ENCODE results near the gene KCNJ16.

Gene KCNJ16

GRCh38 chr17:70123193-70123592, 48.2 kb downstream of the KCNJ16 start:
- no peak for DNase-seq (ENCODE audit: low spot score)
- in situ Hi-C loops (cut with MboI; ENCODE audit: low sequenced_read_pairs, unreplicated experiment), result no loop called here

GRCh38 chr17:70124723-70125122, 49.7 kb downstream of the KCNJ16 start:
- TF ChIP-seq CTCF (IDR thresholded peaks at IDR 0.05; ENCODE audit: borderline replicate concordance, control extremely low read depth, extremely low read depth, insufficient read depth, missing control alignments), result no peak
- in situ Hi-C loops (cut with MboI; ENCODE audit: low sequenced_read_pairs, unreplicated experiment), result no loop called here
- no peak for DNase-seq (ENCODE audit: low spot score)

More at GRCh38 chr17:70123193-70123592, 48.2 kb downstream of the KCNJ16 start:
- TF ChIP-seq CTCF (IDR thresholded peaks at IDR 0.05; ENCODE audit: borderline replicate concordance, control extremely low read depth, extremely low read depth, insufficient read depth, missing control alignments), result no peak

- TF ChIP-seq CTCF (IDR thresholded peaks at IDR 0.05; ENCODE audit: borderline replicate concordance, control extremely low read depth, extremely low read depth, insufficient read depth, missing control alignments), result no peak
- in situ Hi-C loops (cut with MboI; ENCODE audit: low sequenced_read_pairs, unreplicated experiment), result no loop called here
- DNase-seq (ENCODE audit: low spot score), result no peak
These were observed 52.3 kb downstream of the KCNJ16 start for GRCh38 chr17:70127221-70127873.

GRCh38 chr17:70128727-70129238, 53.8 kb downstream of the KCNJ16 start:
- in situ Hi-C loops (cut with MboI; ENCODE audit: low sequenced_read_pairs, unreplicated experiment), result no loop called here

GRCh38 chr17:70130289-70130688, 55.3 kb downstream of the KCNJ16 start:
- in situ Hi-C loops (cut with MboI; ENCODE audit: low sequenced_read_pairs, unreplicated experiment), result no loop called here
- no peak for DNase-seq (ENCODE audit: low spot score)

More at GRCh38 chr17:70128727-70129238, 53.8 kb downstream of the KCNJ16 start:
- DNase-seq (ENCODE audit: low spot score), result no peak
- TF ChIP-seq CTCF (IDR thresholded peaks at IDR 0.05; ENCODE audit: borderline replicate concordance, control extremely low read depth, extremely low read depth, insufficient read depth, missing control alignments), result no peak

GRCh38 chr17:70132505-70132904, 57.5 kb downstream of the KCNJ16 start:
- DNase-seq (ENCODE audit: low spot score), result no peak
- no peak for TF ChIP-seq CTCF (IDR thresholded peaks at IDR 0.05; ENCODE audit: borderline replicate concordance, control extremely low read depth, extremely low read depth, insufficient read depth, missing control alignments)
- in situ Hi-C loops (cut with MboI; ENCODE audit: low sequenced_read_pairs, unreplicated experiment), result no loop called here

More at GRCh38 chr17:70130289-70130688, 55.3 kb downstream of the KCNJ16 start:
- no peak for TF ChIP-seq CTCF (IDR thresholded peaks at IDR 0.05; ENCODE audit: borderline replicate concordance, control extremely low read depth, extremely low read depth, insufficient read depth, missing control alignments)
